ENCODE measurements around the gene TP53TG5. TPM values are rescaled to one million over a fixed set of nuclear protein-coding genes. Genes with fewer than 3 reads are reported as not detected.

TP53TG5 gene
- total and polyA plus RNA-seq, 10 of the 15 experiments (the other 5 are each of a cell fraction or from before 2014, with no cell fraction given), result 0.24 TPM; not detected in 9

DNA sequence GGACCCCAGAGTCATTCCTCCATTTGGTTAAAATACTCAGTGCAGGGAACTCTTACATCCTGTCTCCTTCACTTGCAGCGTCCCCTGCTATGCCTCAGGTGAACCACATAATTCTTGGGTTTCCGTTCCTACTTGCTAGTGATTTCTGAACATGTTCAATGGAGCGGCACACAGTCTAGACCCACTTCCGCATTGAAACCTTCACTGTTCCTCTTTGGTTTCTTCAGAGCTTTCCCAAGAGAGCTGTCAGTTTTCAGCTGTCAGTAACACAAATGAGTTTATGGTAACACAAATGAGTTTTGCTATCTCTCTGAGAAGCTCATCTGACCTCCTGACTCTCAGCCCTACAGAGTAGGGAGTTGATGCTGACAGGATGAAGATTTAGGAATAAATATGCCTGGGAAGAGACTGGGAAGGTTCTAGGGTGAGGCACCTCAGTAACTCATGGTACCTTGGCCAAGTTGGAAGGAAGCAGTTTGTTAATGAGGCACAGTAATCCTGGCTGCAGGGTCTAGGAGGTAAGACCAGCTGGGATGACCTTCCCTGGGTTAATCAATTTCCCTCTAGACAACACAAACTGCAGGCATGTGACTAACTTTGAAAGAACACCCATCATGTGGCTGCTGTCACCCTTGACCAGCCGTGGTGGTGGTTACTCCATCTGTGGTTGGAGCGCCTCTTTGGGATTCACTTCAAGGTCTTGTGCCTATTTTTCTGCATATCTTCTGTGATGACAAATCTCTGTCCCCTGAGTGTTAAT lies 9.7 kb downstream of the TP53TG5 start (continued):
- TF ChIP-seq ZNF24 (IDR thresholded peaks at IDR 0.05) (0 out of 2 replicates have a peak, but pooled peaks have one; percentile 58), STAT1 (conservative IDR thresholded peaks at IDR 0.05) (no peak), NFYB (IDR thresholded peaks at IDR 0.05; ENCODE audit: insufficient read depth, low read depth, low read length) (no peak), ATF7 (IDR thresholded peaks at IDR 0.05; ENCODE audit: low read depth) (peak; percentile 82; the same call in 1 of the 2 replicates), TBL1XR1 (IDR thresholded peaks at IDR 0.05; ENCODE audit: low read depth, low read length) (peak; percentile 99), ZNF274 (IDR thresholded peaks at IDR 0.05; ENCODE audit: insufficient read depth, insufficient read length) (no peak), IKZF2 (IDR thresholded peaks at IDR 0.05) (peak; percentile 98 to 99), CHD2 (IDR thresholded peaks at IDR 0.05; ENCODE audit: borderline replicate concordance, low read depth, low read length) (peak; percentile 86), BHLHE40 (IDR thresholded peaks at IDR 0.05; ENCODE audit: borderline replicate concordance in 1 of 2, low read depth in 2 of 2, low read length in 1 of 2) (peak; percentile 84 to 85), FOXM1 (IDR thresholded peaks at IDR 0.05; ENCODE audit: low read depth, low read length) (peak; percentile 96), MYC (IDR thresholded peaks at IDR 0.05; ENCODE audit: insufficient read depth, insufficient read length, insufficient replicate concordance, low read length, severe bottlenecking) (no peak), RAD21 (IDR thresholded peaks at IDR 0.05; ENCODE audit: insufficient read depth, low read depth, low read length) (no peak), SMC3 (IDR thresholded peaks at IDR 0.05; ENCODE audit: borderline replicate concordance, low read length) (no peak; the same call in 1 of the 2 replicates), RB1 (IDR thresholded peaks at IDR 0.05; ENCODE audit: borderline replicate concordance) (no peak; the same call in 1 of the 2 replicates), MLLT1 (IDR thresholded peaks at IDR 0.05) (0 out of 2 replicates have a peak, but pooled peaks have one; percentile 87), ZBTB11 (CRISPR knock-in tag; IDR thresholded peaks at IDR 0.05) (no peak)
- TF ChIP-seq, protein P1, sequence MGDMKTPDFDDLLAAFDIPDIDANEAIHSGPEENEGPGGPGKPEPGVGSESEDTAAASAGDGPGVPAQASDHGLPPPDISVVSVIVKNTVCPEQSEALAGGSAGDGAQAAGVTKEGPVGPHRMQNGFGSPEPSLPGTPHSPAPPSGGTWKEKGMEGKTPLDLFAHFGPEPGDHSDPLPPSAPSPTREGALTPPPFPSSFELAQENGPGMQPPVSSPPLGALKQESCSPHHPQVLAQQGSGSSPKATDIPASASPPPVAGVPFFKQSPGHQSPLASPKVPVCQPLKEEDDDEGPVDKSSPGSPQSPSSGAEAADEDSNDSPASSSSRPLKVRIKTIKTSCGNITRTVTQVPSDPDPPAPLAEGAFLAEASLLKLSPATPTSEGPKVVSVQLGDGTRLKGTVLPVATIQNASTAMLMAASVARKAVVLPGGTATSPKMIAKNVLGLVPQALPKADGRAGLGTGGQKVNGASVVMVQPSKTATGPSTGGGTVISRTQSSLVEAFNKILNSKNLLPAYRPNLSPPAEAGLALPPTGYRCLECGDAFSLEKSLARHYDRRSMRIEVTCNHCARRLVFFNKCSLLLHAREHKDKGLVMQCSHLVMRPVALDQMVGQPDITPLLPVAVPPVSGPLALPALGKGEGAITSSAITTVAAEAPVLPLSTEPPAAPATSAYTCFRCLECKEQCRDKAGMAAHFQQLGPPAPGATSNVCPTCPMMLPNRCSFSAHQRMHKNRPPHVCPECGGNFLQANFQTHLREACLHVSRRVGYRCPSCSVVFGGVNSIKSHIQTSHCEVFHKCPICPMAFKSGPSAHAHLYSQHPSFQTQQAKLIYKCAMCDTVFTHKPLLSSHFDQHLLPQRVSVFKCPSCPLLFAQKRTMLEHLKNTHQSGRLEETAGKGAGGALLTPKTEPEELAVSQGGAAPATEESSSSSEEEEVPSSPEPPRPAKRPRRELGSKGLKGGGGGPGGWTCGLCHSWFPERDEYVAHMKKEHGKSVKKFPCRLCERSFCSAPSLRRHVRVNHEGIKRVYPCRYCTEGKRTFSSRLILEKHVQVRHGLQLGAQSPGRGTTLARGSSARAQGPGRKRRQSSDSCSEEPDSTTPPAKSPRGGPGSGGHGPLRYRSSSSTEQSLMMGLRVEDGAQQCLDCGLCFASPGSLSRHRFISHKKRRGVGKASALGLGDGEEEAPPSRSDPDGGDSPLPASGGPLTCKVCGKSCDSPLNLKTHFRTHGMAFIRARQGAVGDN (IDR thresholded peaks at IDR 0.05), result no peak
- TF ChIP-seq, protein P2, sequence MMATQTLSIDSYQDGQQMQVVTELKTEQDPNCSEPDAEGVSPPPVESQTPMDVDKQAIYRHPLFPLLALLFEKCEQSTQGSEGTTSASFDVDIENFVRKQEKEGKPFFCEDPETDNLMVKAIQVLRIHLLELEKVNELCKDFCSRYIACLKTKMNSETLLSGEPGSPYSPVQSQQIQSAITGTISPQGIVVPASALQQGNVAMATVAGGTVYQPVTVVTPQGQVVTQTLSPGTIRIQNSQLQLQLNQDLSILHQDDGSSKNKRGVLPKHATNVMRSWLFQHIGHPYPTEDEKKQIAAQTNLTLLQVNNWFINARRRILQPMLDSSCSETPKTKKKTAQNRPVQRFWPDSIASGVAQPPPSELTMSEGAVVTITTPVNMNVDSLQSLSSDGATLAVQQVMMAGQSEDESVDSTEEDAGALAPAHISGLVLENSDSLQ (IDR thresholded peaks at IDR 0.05), result peak; percentile 97

All from GM12878 (cell line).